Activated T-cell treated with anti-CD3 and anti-CD28 coated beads, Interleukin-2, amount 50 U/mL, for 24 hours (primary cell): ENCODE measurements around the gene C6orf15.
"Not testable (repeated sequence)": the region's sequence is repeated elsewhere in the genome, so short reads cannot be mapped to it uniquely, and the experiment has no call there.

Source experiments
- DNase-seq: peaks from one replicate; pipeline ENCODE4 v3.0.0-alpha.2; 2020
- H3K27ac Mint-ChIP-seq: 2 replicates; pipeline ENCODE4 v1.8.0; 2020; ENCODE audit warnings: mild to moderate bottlenecking, mixed read lengths
- H3K27me3 Mint-ChIP-seq: 2 replicates; pipeline ENCODE4 v1.8.0; 2020; ENCODE audit warnings: mixed read lengths
- H3K36me3 Mint-ChIP-seq: 2 replicates; pipeline ENCODE4 v1.8.0; 2020; ENCODE audit warnings: low read depth, mixed read lengths
- H3K4me1 Mint-ChIP-seq: 2 replicates; pipeline ENCODE4 v1.8.0; 2020; ENCODE audit warnings: low read depth, mixed read lengths
- H3K4me3 Mint-ChIP-seq: 2 replicates; pipeline ENCODE4 v1.8.0; 2020; ENCODE audit warnings: mild to moderate bottlenecking, moderate library complexity, mixed read lengths
- H3K9me3 Mint-ChIP-seq: 2 replicates; pipeline ENCODE4 v1.8.0; 2020; ENCODE audit warnings: mixed read lengths

The C6orf15 gene

GRCh38 chr6:31075528-31075927 is 36.8 kb downstream of the C6orf15 start:
- no peaks in the 10 kb centered on the region for H3K9me3 Mint-ChIP-seq
- no peaks in the 10 kb centered on the region for H3K27me3 Mint-ChIP-seq
- H3K27ac Mint-ChIP-seq: no peak overlapping the region
- H3K4me3 Mint-ChIP-seq: no peak overlapping the region
- H3K4me1 Mint-ChIP-seq: peaks cover 7% of the 10 kb centered on the region
- H3K36me3 Mint-ChIP-seq: no peaks in the 10 kb centered on the region
- DNase-seq: no peak

GRCh38 chr6:31074401-31074800 is 38.0 kb downstream of the C6orf15 start:
- no peaks in the 10 kb centered on the region for H3K36me3 Mint-ChIP-seq

GRCh38 chr6:31070711-31071197 is 41.6 kb downstream of the C6orf15 start:
- H3K27ac Mint-ChIP-seq: no peak overlapping the region
- H3K4me3 Mint-ChIP-seq: no peak overlapping the region
- no peaks in the 10 kb centered on the region for H3K36me3 Mint-ChIP-seq
- DNase-seq: no peak
- H3K27me3 Mint-ChIP-seq: no peaks in the 10 kb centered on the region
- no peaks in the 10 kb centered on the region for H3K9me3 Mint-ChIP-seq
- H3K4me1 Mint-ChIP-seq: peaks cover 5% of the 10 kb centered on the region

More at GRCh38 chr6:31074401-31074800, 38.0 kb downstream of the C6orf15 start:
- no peak overlapping the region for H3K4me3 Mint-ChIP-seq
- H3K4me1 Mint-ChIP-seq: peaks cover 4% of the 10 kb centered on the region
- no peak overlapping the region for H3K27ac Mint-ChIP-seq
- H3K27me3 Mint-ChIP-seq: no peaks in the 10 kb centered on the region
- no peaks in the 10 kb centered on the region for H3K9me3 Mint-ChIP-seq
- no peak for DNase-seq

- no peak overlapping the region for H3K27ac Mint-ChIP-seq
- H3K9me3 Mint-ChIP-seq: no peaks in the 10 kb centered on the region
- H3K4me1 Mint-ChIP-seq: peaks cover 5% of the 10 kb centered on the region
- no peaks in the 10 kb centered on the region for H3K27me3 Mint-ChIP-seq
- peak; percentile 78 for DNase-seq
- no peaks in the 10 kb centered on the region for H3K36me3 Mint-ChIP-seq
- H3K4me3 Mint-ChIP-seq: no peak overlapping the region
Observed at GRCh38 chr6:31068669-31069340, 43.6 kb downstream of the C6orf15 start.

- H3K4me3 Mint-ChIP-seq, H3K27me3 Mint-ChIP-seq, H3K4me1 Mint-ChIP-seq, H3K27ac Mint-ChIP-seq, H3K9me3 Mint-ChIP-seq, H3K36me3 Mint-ChIP-seq, DNase-seq: not testable (repeated sequence)
Observed at GRCh38 chr6:31067891-31068668, 44.3 kb downstream of the C6orf15 start.

GRCh38 chr6:31067028-31067427 is 45.3 kb downstream of the C6orf15 start:
- not testable (repeated sequence) for H3K36me3 Mint-ChIP-seq, H3K4me3 Mint-ChIP-seq, DNase-seq, H3K9me3 Mint-ChIP-seq, H3K27me3 Mint-ChIP-seq, H3K27ac Mint-ChIP-seq, H3K4me1 Mint-ChIP-seq

GRCh38 chr6:31065556-31065955 is 46.8 kb downstream of the C6orf15 start:
- no peaks in the 10 kb centered on the region for H3K36me3 Mint-ChIP-seq
- no peak for DNase-seq
- no peaks in the 10 kb centered on the region for H3K9me3 Mint-ChIP-seq
- H3K27me3 Mint-ChIP-seq: no peaks in the 10 kb centered on the region
- H3K27ac Mint-ChIP-seq: no peak overlapping the region
- H3K4me3 Mint-ChIP-seq: no peak overlapping the region
- H3K4me1 Mint-ChIP-seq: peaks cover 5% of the 10 kb centered on the region

- H3K27ac Mint-ChIP-seq: no peak overlapping the region
- no peaks in the 10 kb centered on the region for H3K9me3 Mint-ChIP-seq
- H3K36me3 Mint-ChIP-seq: no peaks in the 10 kb centered on the region
- H3K27me3 Mint-ChIP-seq: no peaks in the 10 kb centered on the region
- peaks cover 2% of the 10 kb centered on the region for H3K4me1 Mint-ChIP-seq
- H3K4me3 Mint-ChIP-seq: no peak overlapping the region
- no peak for DNase-seq
Observed at GRCh38 chr6:31063906-31064435, 48.4 kb downstream of the C6orf15 start.
